ENCODE results near the gene NIT2. TPM values are rescaled to one million over a fixed set of nuclear protein-coding genes. Genes with fewer than 3 reads are reported as not detected.

The NIT2 gene
- total and polyA plus RNA-seq, 10 of the 15 experiments (the other 5 are each of a cell fraction or from before 2014, with no cell fraction given) = 49.3 to 215 (median 76.4) TPM

- TF ChIP-seq ZBTB33 (IDR thresholded peaks at IDR 0.05) (no peak), ETV6 (conservative IDR thresholded peaks at IDR 0.05 in 1 of 2, IDR thresholded peaks at IDR 0.05 in 1 of 2; ENCODE audit: borderline replicate concordance in 1 of 2, low read depth in 1 of 2) (no peak), ATF2 (IDR thresholded peaks at IDR 0.05; ENCODE audit: low read length) (no peak), MYC (IDR thresholded peaks at IDR 0.05; ENCODE audit: insufficient read depth, insufficient read length, insufficient replicate concordance, low read length, severe bottlenecking) (peak; percentile 77), RELB (IDR thresholded peaks at IDR 0.05; ENCODE audit: low read depth) (peak; percentile 94), ZZZ3 (IDR thresholded peaks at IDR 0.05; ENCODE audit: control insufficient read depth, insufficient read length, low read depth) (no peak), KLF5 (IDR thresholded peaks at IDR 0.05; ENCODE audit: partially characterized antibody) (no peak), EZH2 (IDR thresholded peaks at IDR 0.05; ENCODE audit: borderline replicate concordance, control insufficient read depth, low read depth, low read length) (no peak), CHD1 (IDR thresholded peaks at IDR 0.05; ENCODE audit: low read depth, low read length) (no peak), NR2C2 (IDR thresholded peaks at IDR 0.05; ENCODE audit: borderline replicate concordance, control insufficient read depth, insufficient read length, low read depth) (peak; percentile 96), SP1 (IDR thresholded peaks at IDR 0.05; ENCODE audit: low read depth, low read length) (peak; percentile 79), CREM (IDR thresholded peaks at IDR 0.05; ENCODE audit: low read depth) (peak; percentile 52; the same call in 1 of the 2 replicates), NBN (IDR thresholded peaks at IDR 0.05) (peak; percentile 94; the same call in 1 of the 2 replicates), RCOR1 (conservative IDR thresholded peaks at IDR 0.05; ENCODE audit: low read depth, low read length) (no peak), PBX3 (IDR thresholded peaks at IDR 0.05; ENCODE audit: insufficient replicate concordance, low read depth, low read length) (peak; percentile 67), EED (IDR thresholded peaks at IDR 0.05; ENCODE audit: low read depth) (no peak), YY1 (IDR thresholded peaks at IDR 0.05; ENCODE audit: low read depth, low read length) (peak; percentile 48; the same call in 1 of the 2 replicates), EP300 (IDR thresholded peaks at IDR 0.05; ENCODE audit: borderline replicate concordance in 1 of 2, control insufficient read depth in 1 of 2, low read depth in 2 of 2, low read length in 2 of 2) (no peak), E2F4 (IDR thresholded peaks at IDR 0.05; ENCODE audit: low read depth, low read length) (no peak), POLR2A (IDR thresholded peaks at IDR 0.05; ENCODE audit: low read depth, low read length) (peak; percentile 86), NFYA (IDR thresholded peaks at IDR 0.05; ENCODE audit: borderline replicate concordance, low read depth, low read length) (no peak), NR2F1 (conservative IDR thresholded peaks at IDR 0.05) (peak; percentile 99)
Observed at GRCh38 chr3:100400780-100401673, 66.5 kb downstream of the NIT2 start, which contains the start of the genes LNP1 and TOMM70 (continued).
